Stimulated activated CD4-positive, alpha-beta T cell treated with anti-CD3 and anti-CD28 coated beads, Interleukin-12 subunit alpha, Interleukin-12 subunit beta, amount 100 ng/mL, for 4 hours (primary cell): Measurements from ENCODE around the gene TUFM.
"Not testable (repeated sequence)": the region's sequence is repeated elsewhere in the genome, so short reads cannot be mapped to it uniquely, and the experiment has no call there.

Experiments used
- DNase-seq: peaks from one replicate; pipeline ENCODE4 v3.0.0-alpha.2; 2020

TUFM gene

GRCh38 chr16:28846080-28846932 lies at the start of gene TUFM:
Gene TUFM (minus strand): TSS chr16:28846348. CDS start chr16:28846269, 79 bp downstream.
- DNase-seq, result peak; percentile 96

- no peak for DNase-seq
Measured at GRCh38 chr16:28895609-28896008, 49.5 kb upstream of the TUFM start.

GRCh38 chr16:28893291-28893690 lies 47.1 kb upstream of the TUFM start:
- no peak for DNase-seq

- DNase-seq, result no peak
Measured at GRCh38 chr16:28891964-28892890, 46.1 kb upstream of the TUFM start.

GRCh38 chr16:28890355-28890754 lies 44.2 kb upstream of the TUFM start:
- not testable (repeated sequence) for DNase-seq

DNA sequence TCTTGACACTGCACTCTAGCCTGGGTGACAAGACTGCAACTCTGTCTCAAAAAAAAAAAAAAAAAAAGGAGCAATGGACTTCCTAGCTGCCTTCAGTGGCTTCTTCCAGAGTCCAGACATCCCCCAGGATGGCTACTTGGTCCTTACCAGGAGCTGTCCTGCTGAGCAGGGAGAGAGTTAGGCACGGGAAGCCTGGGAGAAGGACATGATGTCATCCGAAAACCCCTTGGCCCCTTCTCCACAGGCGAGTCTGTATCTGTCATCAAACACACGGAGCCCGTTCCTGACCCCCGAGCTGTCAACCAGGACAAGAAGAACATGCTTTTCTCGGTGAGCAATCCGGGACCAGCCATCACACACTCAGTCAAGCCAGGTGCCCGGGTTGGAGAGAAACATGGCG lies 40.8 kb upstream of the TUFM start:
- DNase-seq, result no peak

DNA sequence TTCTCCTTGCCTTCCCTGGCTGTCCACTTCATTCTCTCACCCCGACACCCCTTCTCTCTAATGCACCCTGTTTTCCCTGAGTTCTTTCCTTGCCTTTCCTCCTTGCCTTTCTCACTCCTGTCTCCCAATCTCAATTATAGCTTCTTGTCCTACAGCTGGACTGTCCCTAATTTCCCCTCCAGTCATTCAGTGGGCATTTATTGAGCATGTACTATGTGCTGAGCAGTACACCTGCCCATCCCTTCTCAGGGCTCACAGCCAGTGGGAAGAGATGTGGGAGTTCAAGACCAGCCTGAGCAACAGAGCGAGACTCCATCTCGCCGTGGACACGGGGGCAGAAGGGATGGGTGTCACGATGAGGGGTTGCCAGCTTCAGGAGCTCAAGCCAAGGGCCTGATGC lies 37.9 kb upstream of the TUFM start:
- DNase-seq, result no peak

DNA sequence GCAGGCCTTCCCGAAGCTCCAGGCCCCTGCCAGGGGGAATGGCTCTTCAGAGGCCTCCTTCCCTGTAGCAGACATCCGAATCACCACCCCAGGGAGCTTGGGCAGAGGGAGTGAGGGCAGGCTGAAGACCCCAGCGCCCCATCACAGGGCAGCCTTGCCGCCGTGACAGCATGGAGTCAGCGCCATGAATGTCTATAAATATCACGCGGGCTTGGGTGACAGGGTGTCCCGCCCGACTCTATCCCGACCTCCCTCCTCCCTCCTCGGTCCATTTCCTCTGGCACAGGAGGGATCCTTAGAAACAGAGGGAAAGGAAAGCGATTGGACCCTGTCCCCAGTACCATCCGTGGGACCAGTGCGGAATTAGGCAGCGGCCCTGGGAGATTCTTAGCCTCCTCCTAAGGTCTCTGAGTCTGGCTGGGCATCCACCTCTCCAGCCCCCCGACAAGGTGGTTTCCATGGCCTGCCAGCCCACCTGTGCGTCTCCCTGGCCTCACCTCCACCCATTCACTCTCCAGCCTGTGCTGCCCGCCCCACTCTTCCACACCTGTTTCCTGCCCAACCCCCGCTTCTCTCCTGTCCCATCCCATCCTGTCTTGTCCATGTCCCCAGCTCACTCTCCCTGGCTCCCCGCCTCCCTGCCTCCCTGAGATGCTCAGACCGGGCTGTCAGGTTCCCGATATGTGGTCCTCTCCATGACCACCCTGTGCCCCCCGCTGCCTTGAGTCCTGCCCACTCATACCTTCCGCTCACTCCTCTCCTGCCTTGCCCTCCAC lies 37.3 kb upstream of the TUFM start:
- DNase-seq, result no peak

DNA sequence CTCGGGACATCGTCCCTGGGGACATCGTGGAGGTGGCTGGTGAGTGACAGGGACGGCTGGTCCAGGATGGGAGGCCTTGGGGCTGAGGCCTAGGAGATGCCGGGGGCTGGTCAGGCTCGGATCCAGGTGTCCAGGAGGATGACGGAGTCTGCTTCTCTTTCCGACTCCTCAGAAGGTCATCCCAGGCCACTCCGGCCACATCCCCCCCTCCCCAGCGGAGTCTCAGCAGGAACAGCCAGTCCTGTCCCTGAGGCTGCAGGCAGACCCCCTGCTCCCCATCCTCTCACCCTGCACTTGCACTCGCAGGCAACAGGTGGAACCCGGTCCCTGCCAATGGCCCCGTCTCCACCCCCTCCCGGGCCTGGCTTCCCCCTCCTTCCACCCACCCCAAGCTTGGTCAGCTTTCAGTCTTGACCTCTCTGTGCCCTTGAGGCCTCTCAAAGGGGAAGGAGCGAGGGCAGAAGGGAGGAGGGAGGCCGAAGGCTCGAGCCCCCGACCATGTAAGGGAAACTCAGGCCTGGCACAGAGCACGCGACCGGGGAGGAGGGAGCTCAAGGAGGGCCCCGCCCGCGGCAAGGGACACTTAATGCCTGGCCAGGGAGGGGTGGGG lies 36.5 kb upstream of the TUFM start:
- no peak for DNase-seq

DNA sequence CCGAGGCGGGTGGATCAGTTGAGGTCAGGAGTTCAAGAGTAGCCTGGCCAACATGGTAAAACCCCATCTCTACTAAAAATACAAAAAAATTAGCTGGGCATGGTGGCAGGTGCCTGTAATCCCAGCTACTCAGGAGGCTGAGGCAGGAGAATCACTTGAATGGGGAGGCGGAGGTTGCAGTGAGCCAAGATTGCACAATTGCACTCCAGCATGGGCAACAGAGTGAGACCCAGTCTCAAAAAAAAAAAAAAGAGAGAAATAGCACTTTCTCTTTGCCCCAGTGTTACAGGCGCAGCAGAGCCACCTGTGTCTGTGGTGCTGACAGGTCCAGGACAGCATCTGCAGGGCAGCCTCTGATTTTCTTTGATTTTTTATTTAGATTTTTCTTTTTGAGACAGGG lies 35.4 kb upstream of the TUFM start:
- DNase-seq, result not testable (repeated sequence)

DNA sequence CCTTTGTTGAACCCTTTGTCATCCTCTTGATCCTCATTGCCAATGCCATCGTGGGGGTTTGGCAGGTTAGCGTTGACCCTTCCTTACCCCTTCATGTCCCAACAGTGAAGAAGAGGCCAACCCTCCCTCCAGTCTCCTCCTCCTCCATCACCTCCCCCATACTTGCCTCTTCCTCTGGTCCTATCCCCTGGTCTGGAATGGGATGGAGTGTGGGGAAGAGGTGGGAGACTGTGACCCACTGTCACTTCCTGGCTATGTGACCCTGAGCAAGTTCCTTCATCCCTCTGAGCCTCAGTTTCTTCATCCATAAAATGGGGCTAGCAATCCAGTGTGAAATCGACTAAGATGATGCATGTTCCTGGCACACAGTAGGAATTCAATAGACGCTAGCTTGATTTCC lies 34.8 kb upstream of the TUFM start:
- DNase-seq, result no peak

- DNase-seq, result no peak
Measured at GRCh38 chr16:28880589-28880915, 34.4 kb upstream of the TUFM start.

GRCh38 chr16:28879841-28880588 lies 33.9 kb upstream of the TUFM start:
- DNase-seq, result peak; percentile 91

DNA sequence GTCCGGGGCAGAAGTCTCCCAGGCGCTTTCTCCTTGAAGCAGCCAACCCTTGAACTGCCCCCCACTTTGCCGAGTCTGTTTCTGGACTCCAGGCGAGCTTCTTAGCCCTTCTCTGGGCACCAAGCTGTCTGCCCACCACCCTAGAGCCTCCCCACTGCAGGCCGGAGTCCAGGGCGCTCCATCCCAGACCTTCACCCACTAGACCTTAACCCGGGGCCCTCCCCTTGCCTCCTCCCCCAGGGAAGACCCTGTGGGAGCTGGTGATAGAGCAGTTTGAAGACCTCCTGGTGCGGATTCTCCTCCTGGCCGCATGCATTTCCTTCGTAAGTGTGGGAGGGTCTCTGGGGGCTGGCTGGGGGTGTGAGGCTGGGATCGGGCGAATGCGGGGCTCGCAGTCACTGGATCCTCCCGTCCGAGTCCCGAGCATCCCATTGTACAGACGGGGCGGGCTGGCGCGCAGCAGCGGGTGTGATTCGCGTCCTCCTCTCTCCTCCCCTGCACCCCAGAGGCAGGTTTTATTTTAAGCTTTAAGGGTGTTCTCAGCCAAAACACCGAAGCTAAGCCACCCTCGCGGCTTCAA lies 33.2 kb upstream of the TUFM start:
- no peak for DNase-seq

GRCh38 chr16:28878083-28878926 lies 32.2 kb upstream of the TUFM start, which contains the start of gene ATP2A1:
Gene ATP2A1 (plus strand): TSS chr16:28878488. CDS start chr16:28878672, 184 bp downstream.
- no peak for DNase-seq

DNA sequence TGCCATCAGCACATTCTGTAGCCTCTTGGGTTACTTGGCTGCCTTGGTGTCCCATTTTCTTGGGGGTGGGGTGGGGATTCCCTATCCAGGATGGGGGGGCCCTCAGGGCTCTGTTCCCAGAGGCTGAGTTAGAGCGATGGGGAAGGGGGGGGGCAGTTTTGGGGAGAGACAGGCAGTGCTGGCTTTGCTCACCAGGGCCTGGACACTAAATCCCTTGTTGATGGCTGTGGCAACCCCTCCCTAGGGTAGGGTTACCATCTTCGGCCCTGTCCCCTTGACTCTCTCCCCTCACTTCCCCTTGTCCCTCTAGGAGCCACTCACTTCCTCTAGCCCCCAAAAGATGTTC lies 31.5 kb upstream of the TUFM start:
- DNase-seq, result no peak

DNA sequence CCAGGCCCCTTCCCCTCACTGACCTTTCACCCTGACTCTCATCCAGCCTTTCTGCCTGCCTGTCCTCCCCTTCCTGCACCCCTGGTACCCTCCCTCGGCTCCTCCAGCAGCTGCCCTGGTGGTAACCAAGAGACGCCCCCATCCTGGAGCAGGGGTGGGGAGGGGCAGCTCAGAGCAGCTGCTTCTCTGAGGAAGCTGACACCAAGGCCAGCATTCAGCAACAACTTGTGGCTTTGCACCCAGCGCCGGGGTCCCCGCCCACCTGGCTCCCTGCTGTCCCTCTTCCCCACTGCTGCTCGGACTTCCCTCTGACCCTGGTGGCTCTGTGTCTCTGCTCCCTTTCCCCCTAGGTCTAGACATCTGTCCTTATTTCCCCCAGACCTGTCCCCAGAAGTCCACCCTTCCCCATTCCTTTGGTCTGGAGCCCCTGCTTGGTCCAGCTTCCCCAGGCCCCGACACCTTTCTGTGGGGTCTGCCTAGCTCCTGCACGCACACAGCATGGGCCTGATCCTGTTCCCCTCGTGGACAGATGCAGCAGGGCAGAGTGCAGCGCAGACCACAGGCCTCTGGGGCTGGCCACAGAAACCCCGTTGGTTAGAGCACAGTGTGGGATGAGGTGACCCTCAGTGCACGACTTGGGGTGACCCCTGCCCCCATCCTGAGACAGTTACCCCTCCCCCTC lies 31.0 kb upstream of the TUFM start:
- DNase-seq, result no peak

- no peak for DNase-seq
Measured at GRCh38 chr16:28876019-28876659, 30.0 kb upstream of the TUFM start.
